Stimulated activated memory B cell treated with anti-CD40 and anti-IgM and Interleukin-4, amounts not matched to agents 10 μg/mL and 1 μg/mL and 100 μg/mL, for 72 hours (primary cell): Measurements from ENCODE around the gene MBP.
A peak's percentile ranks its signal among the peaks of the same experiment; 100 is the strongest.

Experiments
- ATAC-seq: fragments of 150-1000 bp; cut with Tn5 transposase; 2 replicates; pipeline ENCODE4 v1.10.0; 2021
- H3K27ac Mint-ChIP-seq: one replicate; pipeline ENCODE4 v1.8.0; 2022; ENCODE audit warnings: mild to moderate bottlenecking, mixed read lengths
- H3K27me3 Mint-ChIP-seq: one replicate; pipeline ENCODE4 v1.8.0; 2022; ENCODE audit warnings: mixed read lengths
- H3K36me3 Mint-ChIP-seq: one replicate; pipeline ENCODE4 v1.8.0; 2022; ENCODE audit warnings: mixed read lengths
- H3K4me1 Mint-ChIP-seq: one replicate; pipeline ENCODE4 v1.8.0; 2022; ENCODE audit warnings: mixed read lengths
- H3K4me3 Mint-ChIP-seq: one replicate; pipeline ENCODE4 v1.8.0; 2022; ENCODE audit warnings: mild to moderate bottlenecking, moderate library complexity, mixed read lengths
- H3K9me3 Mint-ChIP-seq: one replicate; pipeline ENCODE4 v1.8.0; 2022; ENCODE audit warnings: mixed read lengths

MBP gene

GRCh38 chr18:77046409-77046808 is 86.2 kb downstream of the MBP start:
- Mint-ChIP-seq H3K36me3 (peaks cover 54% of the 10 kb centered on the region), H3K27me3 (no peaks in the 10 kb centered on the region), H3K4me3 (no peak overlapping the region), H3K27ac (peak overlapping the region; percentile 54), H3K4me1 (peaks cover 41% of the 10 kb centered on the region), H3K9me3 (no peaks in the 10 kb centered on the region)
- ATAC-seq = no peak

GRCh38 chr18:77045677-77046076 is 86.9 kb downstream of the MBP start:
- Mint-ChIP-seq H3K9me3 (no peaks in the 10 kb centered on the region), H3K27ac (peak overlapping the region; percentile 54), H3K27me3 (no peaks in the 10 kb centered on the region), H3K36me3 (peaks cover 53% of the 10 kb centered on the region), H3K4me3 (no peak overlapping the region), H3K4me1 (peaks cover 38% of the 10 kb centered on the region)
- ATAC-seq = no peak

GRCh38 chr18:77044866-77045664 is 87.5 kb downstream of the MBP start:
- Mint-ChIP-seq H3K4me1 (peaks cover 38% of the 10 kb centered on the region), H3K36me3 (peaks cover 59% of the 10 kb centered on the region), H3K27ac (peak overlapping the region; percentile 54), H3K27me3 (no peaks in the 10 kb centered on the region), H3K4me3 (no peak overlapping the region), H3K9me3 (no peaks in the 10 kb centered on the region)
- ATAC-seq = peak; percentile 92

- Mint-ChIP-seq H3K36me3 (peaks cover 59% of the 10 kb centered on the region), H3K27ac (peak overlapping the region; percentile 54)
Observed at GRCh38 chr18:77043541-77044280, 88.9 kb downstream of the MBP start.

DNA sequence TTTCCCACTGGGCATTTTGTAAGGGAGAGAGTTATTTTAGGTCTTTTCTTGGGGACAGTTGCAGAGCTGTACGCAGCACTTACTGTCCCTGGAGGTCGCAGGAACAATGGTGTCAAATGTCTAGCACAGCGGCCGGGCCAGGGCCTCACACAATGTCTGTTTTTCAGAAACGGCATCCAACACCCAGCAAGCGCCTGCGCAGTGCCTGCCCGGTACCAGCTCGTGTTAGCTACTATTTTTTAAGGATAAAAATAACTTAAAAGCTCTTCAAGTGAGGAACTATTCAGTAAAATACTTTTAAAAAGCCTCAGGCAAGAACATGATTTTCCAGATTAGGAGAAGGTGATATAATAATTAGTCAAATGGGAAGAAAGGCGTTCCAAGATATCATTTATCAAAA is 90.0 kb downstream of the MBP start:
- peaks cover 53% of the 10 kb centered on the region for H3K36me3 Mint-ChIP-seq

More at GRCh38 chr18:77043541-77044280, 88.9 kb downstream of the MBP start:
- Mint-ChIP-seq H3K27me3 (no peaks in the 10 kb centered on the region), H3K4me1 (peaks cover 45% of the 10 kb centered on the region), H3K9me3 (no peaks in the 10 kb centered on the region), H3K4me3 (no peak overlapping the region)
- ATAC-seq = no peak

GRCh38 chr18:77039196-77040130 is 93.1 kb downstream of the MBP start:
- H3K4me3 Mint-ChIP-seq = no peak overlapping the region
- H3K36me3 Mint-ChIP-seq = peaks cover 46% of the 10 kb centered on the region
- ATAC-seq = no peak
- peaks cover 18% of the 10 kb centered on the region for H3K4me1 Mint-ChIP-seq
- no peaks in the 10 kb centered on the region for H3K27me3 Mint-ChIP-seq
- H3K9me3 Mint-ChIP-seq = no peaks in the 10 kb centered on the region
- H3K27ac Mint-ChIP-seq = no peak overlapping the region

More for the DNA sequence above, 90.0 kb downstream of the MBP start:
- Mint-ChIP-seq H3K4me3 (no peak overlapping the region), H3K9me3 (no peaks in the 10 kb centered on the region), H3K27me3 (no peaks in the 10 kb centered on the region), H3K4me1 (peaks cover 38% of the 10 kb centered on the region), H3K27ac (no peak overlapping the region)
- ATAC-seq = no peak

DNA sequence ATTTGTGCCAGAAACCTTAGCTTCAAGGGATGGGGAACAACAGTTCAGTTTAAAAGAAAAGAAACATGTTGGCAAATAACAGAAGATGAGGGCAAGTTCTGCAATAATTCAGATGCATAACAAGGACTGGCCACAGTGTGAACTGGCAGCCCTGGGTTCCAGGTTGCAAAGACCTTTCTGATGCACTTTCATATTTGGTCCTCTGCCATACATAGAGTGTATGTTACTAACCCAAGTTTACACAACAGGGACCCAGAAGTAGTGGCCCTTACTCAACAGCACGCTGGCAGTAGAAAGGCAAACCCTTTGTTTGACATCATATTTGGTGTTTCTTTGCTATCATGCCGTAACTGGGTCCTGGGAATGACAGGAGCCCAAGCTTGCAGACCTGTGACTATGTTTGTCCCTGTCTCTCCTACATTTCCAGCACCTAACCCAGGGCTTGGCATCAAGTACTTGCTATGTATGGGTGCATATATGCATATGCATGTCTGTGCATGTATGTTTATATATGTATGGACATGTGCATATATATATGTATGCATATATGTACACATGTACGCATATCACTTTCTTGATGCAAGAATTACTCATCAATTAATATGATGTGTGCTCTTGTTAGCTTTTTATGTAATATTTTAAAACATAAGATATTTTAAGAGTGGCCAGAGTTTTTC is 94.3 kb downstream of the MBP start:
- H3K9me3 Mint-ChIP-seq = peaks cover 5% of the 10 kb centered on the region
- H3K27me3 Mint-ChIP-seq = no peaks in the 10 kb centered on the region
- H3K4me1 Mint-ChIP-seq = peaks cover 26% of the 10 kb centered on the region
- H3K4me3 Mint-ChIP-seq = no peak overlapping the region
- no peak overlapping the region for H3K27ac Mint-ChIP-seq
- H3K36me3 Mint-ChIP-seq = peaks cover 43% of the 10 kb centered on the region
- ATAC-seq = no peak

DNA sequence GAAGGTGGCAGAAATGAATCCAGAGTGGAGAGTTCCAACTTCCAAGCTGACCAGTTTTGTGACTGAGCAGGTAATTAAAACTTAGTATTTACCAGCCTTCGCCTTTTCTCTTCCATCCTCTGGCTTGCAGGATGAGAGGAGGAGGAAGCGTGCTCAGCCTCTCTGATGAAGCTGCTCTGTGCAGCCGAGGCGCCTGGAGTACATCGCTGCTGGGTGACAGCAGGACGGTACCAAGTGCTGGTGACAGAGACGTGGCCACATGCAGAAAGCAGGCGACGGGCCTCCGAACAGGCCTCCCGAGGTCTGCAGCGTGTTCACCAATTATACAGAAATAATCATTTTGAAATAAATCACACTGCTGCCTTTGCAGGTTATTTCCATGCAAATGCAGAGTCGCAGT is 95.0 kb downstream of the MBP start:
- Mint-ChIP-seq H3K9me3 (peaks cover 6% of the 10 kb centered on the region), H3K27me3 (no peaks in the 10 kb centered on the region), H3K36me3 (peaks cover 41% of the 10 kb centered on the region), H3K4me1 (peaks cover 29% of the 10 kb centered on the region), H3K4me3 (no peak overlapping the region), H3K27ac (no peak overlapping the region)
- no peak for ATAC-seq

- Mint-ChIP-seq H3K9me3 (peaks cover 6% of the 10 kb centered on the region), H3K4me3 (no peak overlapping the region), H3K27me3 (no peaks in the 10 kb centered on the region), H3K27ac (no peak overlapping the region), H3K4me1 (peaks cover 29% of the 10 kb centered on the region), H3K36me3 (peaks cover 46% of the 10 kb centered on the region)
- ATAC-seq = no peak
Observed at GRCh38 chr18:77035380-77036187, 97.0 kb downstream of the MBP start.

- H3K36me3 Mint-ChIP-seq = peaks cover 52% of the 10 kb centered on the region
- no peaks in the 10 kb centered on the region for H3K27me3 Mint-ChIP-seq
- peaks cover 22% of the 10 kb centered on the region for H3K4me1 Mint-ChIP-seq
- H3K9me3 Mint-ChIP-seq = peaks cover 6% of the 10 kb centered on the region
- no peak overlapping the region for H3K4me3 Mint-ChIP-seq
- H3K27ac Mint-ChIP-seq = no peak overlapping the region
- ATAC-seq = no peak
Observed at GRCh38 chr18:77033575-77033974, 99.0 kb downstream of the MBP start.

DNA sequence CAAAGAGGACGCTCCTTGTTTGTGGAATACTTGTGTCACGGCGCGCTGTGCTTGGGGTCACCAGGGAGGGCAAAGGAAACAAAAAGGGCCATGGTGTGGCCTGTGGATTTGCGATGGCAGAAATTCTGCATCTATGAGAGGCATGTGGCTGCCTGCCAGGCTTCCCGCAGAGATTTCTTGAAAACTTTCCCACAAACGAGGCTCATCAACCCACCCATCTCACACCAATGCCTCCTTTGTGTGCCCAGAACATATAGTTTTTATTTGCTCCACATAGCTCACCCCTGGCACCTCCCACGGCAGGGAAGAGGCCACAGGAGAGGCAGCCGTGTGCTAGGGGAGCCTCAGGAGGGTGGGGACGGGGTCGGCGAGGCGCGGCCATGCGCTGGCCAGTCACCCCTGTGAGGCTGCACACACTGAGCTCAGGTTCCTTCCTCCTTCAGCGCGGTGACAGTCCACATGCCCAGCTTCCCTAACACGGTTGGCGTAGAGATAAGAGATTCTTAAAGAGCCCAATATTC is 100.3 kb downstream of the MBP start:
- Mint-ChIP-seq H3K27me3 (no peaks in the 10 kb centered on the region), H3K4me3 (no peak overlapping the region), H3K36me3 (peaks cover 52% of the 10 kb centered on the region), H3K4me1 (peaks cover 22% of the 10 kb centered on the region), H3K27ac (no peak overlapping the region), H3K9me3 (peaks cover 6% of the 10 kb centered on the region)
- no peak for ATAC-seq

- Mint-ChIP-seq H3K27ac (no peak overlapping the region), H3K27me3 (no peaks in the 10 kb centered on the region), H3K9me3 (peaks cover 6% of the 10 kb centered on the region), H3K4me1 (peaks cover 22% of the 10 kb centered on the region), H3K4me3 (no peak overlapping the region), H3K36me3 (peaks cover 52% of the 10 kb centered on the region)
- no peak for ATAC-seq
Observed at GRCh38 chr18:77031662-77032061, 100.9 kb downstream of the MBP start.

- Mint-ChIP-seq H3K9me3 (peaks cover 6% of the 10 kb centered on the region), H3K4me1 (peaks cover 23% of the 10 kb centered on the region), H3K4me3 (no peak overlapping the region), H3K27ac (no peak overlapping the region), H3K27me3 (no peaks in the 10 kb centered on the region), H3K36me3 (peaks cover 55% of the 10 kb centered on the region)
- no peak for ATAC-seq
Observed at GRCh38 chr18:77030201-77030600, 102.4 kb downstream of the MBP start.
